ENCODE measurements around the gene ZNF830. TPM values are rescaled to one million over a fixed set of nuclear protein-coding genes. Genes with fewer than 3 reads are reported as not detected.

Gene ZNF830
- total RNA-seq, 1 donor from 2014 or later, result 8.6 TPM

- Histone ChIP-seq H3K4me2 (ENCODE audit: low read length) (peak overlapping the region; percentile 89), H3K79me2 (ENCODE audit: insufficient read depth, low read length) (peaks cover 33% of the 10 kb centered on the region), H4K20me1 (ENCODE audit: insufficient read depth, low read length) (no peaks in the 10 kb centered on the region), H3K9ac (ENCODE audit: low read length) (no peak overlapping the region), H3K9me3 (ENCODE audit: insufficient read depth, low read depth, low read length) (no peaks in the 10 kb centered on the region), H3K27ac (ENCODE audit: low read depth, low read length) (no peak overlapping the region), H3K4me1 (ENCODE audit: insufficient read depth, low read length) (peaks cover 14% of the 10 kb centered on the region), H2AFZ (ENCODE audit: low read depth, low read length) (no peak overlapping the region), H3K27me3 (ENCODE audit: insufficient read depth, low read length) (no peaks in the 10 kb centered on the region), H3K4me3 (ENCODE audit: insufficient read depth, low read depth, low read length) (no peak overlapping the region), H3K36me3 (ENCODE audit: insufficient read depth, low read length) (no peaks in the 10 kb centered on the region)
- no peak for FAIRE-seq
- H3K27ac Mint-ChIP-seq (ENCODE audit: unreplicated experiment), result no peak overlapping the region
- peak overlapping the region; percentile 93 for H3K4me3 Mint-ChIP-seq (ENCODE audit: unreplicated experiment)
- DNase-seq (ENCODE audit: low read depth), result no peak
- no peaks in the 10 kb centered on the region for H3K27me3 Mint-ChIP-seq (ENCODE audit: low read depth, unreplicated experiment)
- no peaks in the 10 kb centered on the region for H3K9me3 Mint-ChIP-seq (ENCODE audit: unreplicated experiment)
- H3K4me1 Mint-ChIP-seq (ENCODE audit: low read depth, unreplicated experiment), result peaks cover 18% of the 10 kb centered on the region
- H3K36me3 Mint-ChIP-seq (ENCODE audit: low read depth, unreplicated experiment), result no peaks in the 10 kb centered on the region
- TF ChIP-seq EZH2 (IDR thresholded peaks at IDR 0.05; ENCODE audit: insufficient read depth, low read length) (no peak), CTCF (IDR thresholded peaks at IDR 0.05; ENCODE audit: insufficient read depth, low read depth, low read length) (no peak)
Measured at GRCh38 chr17:34979153-34979552, 17.8 kb downstream of the ZNF830 start.

- H3K4me2 ChIP-seq (ENCODE audit: low read length), result peak overlapping the region; percentile 89
Measured at GRCh38 chr17:34979650-34980352, 18.5 kb downstream of the ZNF830 start.

More at GRCh38 chr17:34979650-34980352, 18.5 kb downstream of the ZNF830 start:
- Mint-ChIP-seq H3K27ac (ENCODE audit: unreplicated experiment) (peak overlapping the region; percentile 98), H3K27me3 (ENCODE audit: low read depth, unreplicated experiment) (no peaks in the 10 kb centered on the region), H3K9me3 (ENCODE audit: unreplicated experiment) (no peaks in the 10 kb centered on the region), H3K36me3 (ENCODE audit: low read depth, unreplicated experiment) (no peaks in the 10 kb centered on the region), H3K4me1 (ENCODE audit: low read depth, unreplicated experiment) (peaks cover 17% of the 10 kb centered on the region), H3K4me3 (ENCODE audit: unreplicated experiment) (peak overlapping the region; percentile 93)
- peaks cover 37% of the 10 kb centered on the region for H3K79me2 ChIP-seq (ENCODE audit: insufficient read depth, low read length)
- peak overlapping the region; percentile 84 for H3K4me3 ChIP-seq (ENCODE audit: insufficient read depth, low read depth, low read length)
- FAIRE-seq, result no peak
- no peaks in the 10 kb centered on the region for H4K20me1 ChIP-seq (ENCODE audit: insufficient read depth, low read length)
- H3K9ac ChIP-seq (ENCODE audit: low read length), result peak overlapping the region; percentile 100
- no peaks in the 10 kb centered on the region for H3K27me3 ChIP-seq (ENCODE audit: insufficient read depth, low read length)
- DNase-seq (ENCODE audit: low read depth), result peak; percentile 29
- H3K36me3 ChIP-seq (ENCODE audit: insufficient read depth, low read length), result no peaks in the 10 kb centered on the region
- H3K9me3 ChIP-seq (ENCODE audit: insufficient read depth, low read depth, low read length), result no peaks in the 10 kb centered on the region
- H3K4me1 ChIP-seq (ENCODE audit: insufficient read depth, low read length), result peaks cover 14% of the 10 kb centered on the region
- H3K27ac ChIP-seq (ENCODE audit: low read depth, low read length), result peak overlapping the region; percentile 99
- no peak for TF ChIP-seq EZH2 (IDR thresholded peaks at IDR 0.05; ENCODE audit: insufficient read depth, low read length)
- no peak for TF ChIP-seq CTCF (IDR thresholded peaks at IDR 0.05; ENCODE audit: insufficient read depth, low read depth, low read length)
- peak overlapping the region; percentile 69 for H2AFZ ChIP-seq (ENCODE audit: low read depth, low read length)

Data from astrocyte (in vitro differentiated cells and primary cell).